H1 (cell line): ENCODE data around the gene PPP1CA. TPM values are rescaled to one million over a fixed set of nuclear protein-coding genes. Genes with fewer than 3 reads are reported as not detected.
A peak's percentile ranks its signal among the peaks of the same experiment; 100 is the strongest.

ENCODE experiments used
- CTCF ChIA-PET: fragments of 300-600 bp; sonication (Branson Sonifier 250); formaldehyde crosslinking; loops from one replicate; lab custom pipeline; 2021; ENCODE audit not compliant: partially characterized antibody; lab: Charles Lee
- POLR2A ChIA-PET: fragments of 300-600 bp; sonication (Branson Sonifier 250); formaldehyde crosslinking; loops from one replicate; lab custom pipeline; 2021; ENCODE audit warnings: inconsistent platforms; ENCODE audit not compliant: partially characterized antibody; lab: Charles Lee
- DNase-seq, 2 experiments: peaks; one replicate each; pipeline versions ENCODE4 v3.0.0 to v3.0.0-alpha.2; 2010 to 2022; ENCODE audit warnings: low spot score in 2 of 2, low read depth in 1 of 2, mixed read lengths in 1 of 2
- FAIRE-seq: peaks from 2 replicates; lab custom pipeline; 2011; peaks lifted over from hg19 to GRCh38; lab: Jason Lieb, UNC
- H2AFZ ChIP-seq: 2 replicates; pipeline ENCODE4 v1.8.1; 2012; ENCODE audit warnings: low read length, inconsistent platforms
- H2AK5ac ChIP-seq: 2 replicates; pipeline ENCODE4 v1.6.1; 2013; ENCODE audit warnings: low read depth, low read length
- H2BK120ac ChIP-seq: replicated peaks from 2 replicates; pipeline ENCODE3; 2013; ENCODE audit warnings: low read depth, low read length, inconsistent platforms
- H2BK12ac ChIP-seq: 2 replicates; pipeline ENCODE4 v1.6.1; 2013; ENCODE audit warnings: low read depth, low read length
- H2BK15ac ChIP-seq: 2 replicates; pipeline ENCODE4 v1.6.1; 2013; ENCODE audit warnings: low read length
- H2BK20ac ChIP-seq: 2 replicates; pipeline ENCODE4 v1.6.1; 2013; ENCODE audit warnings: low read length
- H2BK5ac ChIP-seq: 2 replicates; pipeline ENCODE4 v1.6.1; 2013; ENCODE audit warnings: low read depth, low read length
- H3K14ac ChIP-seq: 2 replicates; pipeline ENCODE4 v1.6.1; 2013; ENCODE audit warnings: inconsistent platforms; ENCODE audit not compliant: insufficient read length
- H3K18ac ChIP-seq: 2 replicates; pipeline ENCODE4 v1.6.1; 2013; ENCODE audit warnings: low read length; ENCODE audit errors: extremely low read depth
- H3K23ac ChIP-seq: 2 replicates; pipeline ENCODE4 v1.6.1; 2013; ENCODE audit warnings: inconsistent platforms; ENCODE audit not compliant: insufficient read length
- H3K23me2 ChIP-seq: 2 replicates; pipeline ENCODE4 v1.6.1; 2013; ENCODE audit warnings: low read depth, low read length
- H3K27ac ChIP-seq: 2 replicates; pipeline ENCODE4 v1.6.1; 2011; ENCODE audit warnings: low read depth, low read length, inconsistent platforms
- H3K27me3 ChIP-seq, 4 experiments: replicated peaks in 1 of 4; 1 replicate in 1 of 4; 2 replicates in 3 of 4; pipeline versions ENCODE4 v1.6.1 to v1.8.1; 2011 to 2013; ENCODE audit warnings: low read length in 3 of 4, mild to moderate bottlenecking in 3 of 4, inconsistent platforms in 2 of 4, mixed read lengths in 2 of 4, moderate library complexity in 1 of 4; ENCODE audit not compliant: control insufficient read depth in 3 of 4, insufficient read depth in 3 of 4; ENCODE audit errors: extremely low read depth in 1 of 4
- H3K36me3 ChIP-seq, 4 experiments: 2 replicates each; pipeline versions ENCODE4 v1.6.1 to v1.8.1; 2011 to 2013; ENCODE audit warnings: mild to moderate bottlenecking in 4 of 4, low read length in 3 of 4, moderate library complexity in 2 of 4, control low read depth in 1 of 4, inconsistent platforms in 1 of 4; ENCODE audit not compliant: insufficient read depth in 4 of 4, control insufficient read depth in 2 of 4
- H3K4ac ChIP-seq: replicated peaks from 2 replicates; pipeline ENCODE3; 2013; ENCODE audit warnings: low read length, low read depth, mixed read lengths, inconsistent platforms; ENCODE audit not compliant: insufficient read length
- H3K4me1 ChIP-seq, 4 experiments: replicated peaks in 1 of 4; 1 replicate in 1 of 4; 2 replicates in 3 of 4; pipeline versions ENCODE4 v1.6.1 to v1.8.1; 2011 to 2013; ENCODE audit warnings: low read length in 3 of 4, inconsistent platforms in 2 of 4, mixed read lengths in 1 of 4; ENCODE audit not compliant: insufficient read depth in 4 of 4, control insufficient read depth in 3 of 4
- H3K4me2 ChIP-seq, 2 experiments: 2 replicates each; pipeline versions ENCODE4 v1.6.1 to v1.8.1; 2011 to 2013; ENCODE audit warnings: low read depth in 2 of 2, low read length in 2 of 2, control low read depth in 1 of 2, inconsistent platforms in 1 of 2, mild to moderate bottlenecking in 1 of 2; ENCODE audit not compliant: insufficient read depth in 1 of 2
- H3K4me3 ChIP-seq, 4 experiments: fragments of 200-600, 300-600 bp in 1 of 4; sonication (generic), shearing (Covaris generic), sonication (Bioruptor Twin) in 1 of 4; 2 replicates each; pipeline versions ENCODE4 v1.5.1 to v1.8.1; 2011 to 2016; ENCODE audit warnings: low read length in 4 of 4, low read depth in 3 of 4, control low read depth in 2 of 4, inconsistent platforms in 2 of 4, mild to moderate bottlenecking in 2 of 4, mixed read lengths in 1 of 4, moderate library complexity in 1 of 4; ENCODE audit not compliant: insufficient read depth in 2 of 4; ENCODE audit errors: extremely low read depth in 1 of 4
- H3K56ac ChIP-seq: replicated peaks from 2 replicates; pipeline ENCODE3; 2013; ENCODE audit warnings: low read depth, mild to moderate bottlenecking, mixed read lengths, low read length, inconsistent platforms; ENCODE audit not compliant: insufficient read length
- H3K79me1 ChIP-seq: 2 replicates; pipeline ENCODE4 v1.6.1; 2013; ENCODE audit warnings: low read depth, low read length, control low read depth
- H3K79me2 ChIP-seq, 2 experiments: 2 replicates each; pipeline versions ENCODE4 v1.6.1 to v1.8.1; 2012 to 2013; ENCODE audit warnings: low read length in 2 of 2, mild to moderate bottlenecking in 2 of 2, inconsistent platforms in 1 of 2; ENCODE audit not compliant: insufficient read depth in 2 of 2, control insufficient read depth in 1 of 2
- H3K9ac ChIP-seq, 4 experiments: replicated peaks in 1 of 4; 1 replicate in 1 of 4; 2 replicates in 3 of 4; pipeline versions ENCODE4 v1.6.1 to v1.8.1; 2011 to 2013; ENCODE audit warnings: low read depth in 3 of 4, low read length in 3 of 4, control low read depth in 2 of 4, mild to moderate bottlenecking in 2 of 4, moderate library complexity in 2 of 4, inconsistent platforms in 1 of 4; ENCODE audit errors: extremely low read depth in 1 of 4
- H3K9me3 ChIP-seq, 2 experiments: 2 replicates each; pipeline versions ENCODE4 v1.6.1 to v1.8.1; 2012 to 2013; ENCODE audit warnings: mild to moderate bottlenecking in 2 of 2, moderate library complexity in 2 of 2, control low read depth in 1 of 2, inconsistent platforms in 1 of 2, low read depth in 1 of 2, low read length in 1 of 2, mixed read lengths in 1 of 2; ENCODE audit not compliant: insufficient read depth in 2 of 2
- H4K20me1 ChIP-seq, 2 experiments: replicated peaks in 1 of 2; 2 replicates each; pipeline versions ENCODE3 to v1.8.1; 2011 to 2013; ENCODE audit warnings: inconsistent platforms in 2 of 2, low read length in 2 of 2, mild to moderate bottlenecking in 1 of 2; ENCODE audit not compliant: insufficient read depth in 2 of 2, control insufficient read depth in 1 of 2
- H4K5ac ChIP-seq: 2 replicates; pipeline ENCODE4 v1.6.1; 2013; ENCODE audit warnings: low read length, low read depth, mixed read lengths, inconsistent platforms; ENCODE audit not compliant: insufficient read length
- H4K8ac ChIP-seq: 2 replicates; pipeline ENCODE4 v1.8.0; 2013; ENCODE audit warnings: mild to moderate bottlenecking, moderate library complexity, low read length, inconsistent platforms; ENCODE audit not compliant: insufficient read depth; ENCODE audit errors: extremely low read depth
- H4K91ac ChIP-seq: replicated peaks from 2 replicates; pipeline ENCODE3; 2013; ENCODE audit warnings: low read length, mixed read lengths, inconsistent platforms; ENCODE audit not compliant: insufficient read length
- WGBS, 2 experiments: shearing (Covaris generic) in 1 of 2; methylation state at CpG; one replicate each; pipeline versions ENCODE4 v1.1.6 to v1.1.7; 2013 to 2015; ENCODE audit warnings: low lambda C conversion rate in 2 of 2, mixed read lengths in 2 of 2, inconsistent platforms in 1 of 2, low coverage in 1 of 2, missing lambda C conversion rate in 1 of 2; ENCODE audit not compliant: insufficient replicate concordance in 2 of 2, insufficient coverage in 1 of 2, insufficient read length in 1 of 2; ENCODE audit errors: extremely low coverage in 1 of 2, missing lambda C conversion rate in 1 of 2; 5-methylcytosine and 5-hydroxymethylcytosine counted together
- polyA plus RNA-seq, 7 experiments: library from polyadenylated mRNA; depleted of rRNA in 3 of 7; stranded (reverse) in 5 of 7; unstranded in 2 of 7; fragments of >200 nt in 5 of 7; fragments of 200-250 nt in 2 of 7; gene quantifications; 1 replicate in 5 of 7; 2 replicates in 1 of 7; 4 replicates in 1 of 7; pipeline versions ENCODE4 v1.2.1 to v1.2.3, GENCODE V29; 2011 to 2013; ENCODE audit warnings: missing spikeins in 2 of 7, mixed read lengths in 2 of 7
- total RNA-seq: library from RNA; stranded (reverse); fragmentation: NEBNext Ultra II Directional; extraction: Animal tissue kit (Norgen Biotek cat#: 25700); gene quantifications from 2 replicates; pipeline ENCODE4 v1.2.1, GENCODE V29; 2021

Gene PPP1CA
- total and polyA plus RNA-seq, 2 of the 8 experiments (the other 6 are each of a cell fraction or from before 2014, with no cell fraction given): 198 to 359 TPM

DNA sequence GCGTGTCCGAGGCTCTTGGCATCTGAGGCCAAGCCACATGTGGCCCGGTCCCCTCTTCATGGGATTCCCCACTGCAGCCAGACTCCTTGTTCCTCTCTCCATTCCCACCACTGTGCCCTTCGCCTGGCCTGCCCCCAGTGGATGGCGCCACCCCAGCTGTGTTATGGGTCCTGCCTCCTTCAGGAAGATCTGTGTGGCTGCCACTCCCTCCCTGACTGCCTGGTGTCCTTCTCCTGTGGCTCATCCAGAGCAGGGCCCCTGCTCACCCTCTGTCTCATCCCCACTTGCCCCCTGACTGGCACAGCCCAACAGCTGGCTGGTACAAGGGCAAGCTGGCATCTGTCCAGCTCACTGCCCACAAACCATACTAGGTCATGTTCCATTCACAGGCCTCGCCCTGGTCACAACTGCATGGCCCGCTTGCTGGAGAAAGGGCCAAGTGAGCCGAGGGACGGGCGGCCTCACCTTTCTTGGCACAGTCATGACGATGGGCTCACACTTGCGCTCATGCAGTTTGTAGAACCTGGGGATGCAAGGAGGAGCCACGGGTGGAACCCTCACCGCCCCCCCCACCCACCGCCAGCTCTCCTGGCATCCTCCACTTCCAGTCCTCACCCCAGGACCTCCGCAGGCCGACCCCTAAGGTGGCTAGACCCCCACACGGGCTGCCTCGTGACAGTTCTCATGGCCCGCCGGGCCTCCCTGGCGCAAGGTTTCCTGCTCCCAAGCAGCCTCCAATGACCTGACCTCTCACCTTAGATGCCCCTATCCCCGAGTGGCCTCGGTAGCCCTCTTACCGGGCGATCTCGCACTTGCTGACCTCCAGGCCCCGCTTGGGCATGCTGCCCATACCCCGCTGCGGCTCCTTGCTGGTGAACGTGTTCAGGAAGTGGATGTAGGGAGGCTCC lies 37.9 kb upstream of the PPP1CA start:
- Histone ChIP-seq H3K9me3 (no peaks in the 10 kb centered on the region), H3K4me2 (no peak overlapping the region), H3K79me1 (0 out of 2 replicates have a peak, but pooled peaks cover 2% of the 10 kb centered on the region), H3K4me3 (no peak overlapping the region), H2BK120ac (no peak overlapping the region), H4K91ac (no peak overlapping the region), H4K20me1 (peaks cover 4 to 21% of the 10 kb centered on the region in 2 experiments), H2BK12ac (no peak overlapping the region; the same call in 1 of the 2 replicates), H3K23ac (no peak overlapping the region), H3K9ac (no peak overlapping the region), H2BK5ac (no peak overlapping the region), H2BK20ac (no peak overlapping the region), H3K27ac (no peak overlapping the region), H3K79me2 (no peaks in the 10 kb centered on the region), H4K5ac (no peak overlapping the region), H2AFZ (no peak overlapping the region), H3K56ac (no peak overlapping the region), H3K27me3 (no peaks in the 10 kb centered on the region), H2AK5ac (no peak overlapping the region), H3K14ac (no peak overlapping the region), H3K4ac (peak overlapping the region; percentile 53), H3K36me3 (peaks cover 6 to 21% (median 10%) of the 10 kb centered on the region in 4 experiments; a peak in 5 of 8 replicates), H3K23me2 (peaks cover 2% of the 10 kb centered on the region; the same call in 1 of the 2 replicates), H3K4me1 (peaks cover 0 to 24% (median 16%) of the 10 kb centered on the region in 4 experiments; a peak in 6 of 7 replicates), H4K8ac (no peak overlapping the region), H3K18ac (no peak overlapping the region), H2BK15ac (no peak overlapping the region)
- 87% methylated on average over 26 of the region's 31 CpGs; no CpG with 5 or more reads in 1 of the 2 experiments for WGBS, 2 experiments
- no peak for FAIRE-seq
- ChIA-PET CTCF (interaction anchor here (0.6 to 2.2 kb wide), 10 partner anchors 11 to 594 kb away, joined by 3 to 8 read pairs (median 4); no protein-coding TSS in a partner anchor), POLR2A (interaction anchor here (0.6 to 12.5 kb wide), 17 partner anchors 7 to 53 kb away, joined by 3 to 104 read pairs (median 6); partner anchors contain the start of genes CABP4, CARNS1, PPP1CA and RPS6KB2)
- no peak for DNase-seq
